ENCODE measurements around the gene PTPRJ.
"Not testable (repeated sequence)": the region's sequence is repeated elsewhere in the genome, so short reads cannot be mapped to it uniquely, and the experiment has no call there.

Gene PTPRJ

DNA sequence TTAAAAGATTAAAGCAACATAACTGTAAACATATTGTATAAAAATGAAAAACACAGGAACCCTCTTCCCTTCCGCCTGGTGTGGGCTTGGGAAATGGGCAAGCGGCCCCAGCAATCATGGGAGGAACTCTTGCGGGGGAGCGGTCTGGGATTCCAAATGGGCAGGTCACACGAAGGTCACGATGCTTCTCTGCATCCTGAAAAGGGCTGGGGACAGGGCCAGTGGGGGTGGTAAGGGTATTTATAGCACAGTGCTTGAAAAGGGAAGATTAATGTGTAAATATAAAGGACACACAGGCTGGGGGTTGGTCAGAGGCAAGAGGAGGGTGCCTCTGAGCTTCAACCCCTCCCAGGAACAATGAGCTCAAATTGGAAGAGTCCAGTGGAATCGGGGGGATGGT, 189.4 kb downstream of the PTPRJ start:
- no peak for DNase-seq

DNA sequence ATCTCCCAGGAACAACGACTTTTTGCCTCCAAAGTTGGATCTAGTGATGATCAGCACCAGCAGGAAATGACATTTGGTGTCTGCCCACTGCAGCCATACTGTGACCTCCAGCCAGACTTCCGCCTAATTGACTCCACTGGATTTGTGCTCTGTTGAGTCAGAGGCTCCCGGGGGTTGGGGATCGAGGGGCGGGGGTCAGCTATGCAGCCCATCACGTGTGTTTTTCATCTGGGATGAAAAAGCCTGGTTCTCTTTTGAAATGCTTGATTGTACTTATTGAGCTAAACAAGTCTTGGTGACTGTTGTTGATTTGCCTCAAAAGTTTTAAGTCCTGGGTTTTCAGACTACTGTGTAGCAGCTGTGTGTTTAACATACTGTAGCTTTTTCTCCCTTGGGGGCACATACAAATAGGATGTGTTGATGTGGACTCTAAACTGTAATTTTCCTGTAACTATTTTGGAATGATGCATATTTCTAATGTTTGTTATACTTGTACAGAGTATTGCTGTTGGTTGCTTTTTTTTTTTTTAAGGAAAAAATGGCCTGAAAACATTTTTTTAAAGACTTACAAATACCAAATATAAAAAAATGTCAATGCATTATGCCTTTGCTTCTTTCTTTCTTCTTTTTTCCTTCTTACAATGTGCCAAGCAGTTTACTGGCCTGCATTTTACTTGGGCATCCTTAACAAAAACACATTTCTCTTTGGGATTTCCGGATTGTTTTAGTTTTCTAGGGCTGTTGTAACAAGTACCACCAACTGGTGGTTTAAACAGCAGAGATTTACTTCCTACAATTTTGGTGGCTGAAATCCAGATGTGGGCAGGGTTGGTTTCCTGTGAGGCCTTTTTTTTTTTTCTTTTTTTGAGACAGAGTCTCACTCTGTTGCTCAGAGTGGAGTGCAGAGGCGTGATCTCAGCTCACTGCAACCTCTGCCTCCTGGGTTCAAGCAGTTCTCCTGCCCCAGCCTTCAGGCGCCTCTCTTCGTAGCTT, 190.2 kb downstream of the PTPRJ start:
- DNase-seq: no peak

DNA sequence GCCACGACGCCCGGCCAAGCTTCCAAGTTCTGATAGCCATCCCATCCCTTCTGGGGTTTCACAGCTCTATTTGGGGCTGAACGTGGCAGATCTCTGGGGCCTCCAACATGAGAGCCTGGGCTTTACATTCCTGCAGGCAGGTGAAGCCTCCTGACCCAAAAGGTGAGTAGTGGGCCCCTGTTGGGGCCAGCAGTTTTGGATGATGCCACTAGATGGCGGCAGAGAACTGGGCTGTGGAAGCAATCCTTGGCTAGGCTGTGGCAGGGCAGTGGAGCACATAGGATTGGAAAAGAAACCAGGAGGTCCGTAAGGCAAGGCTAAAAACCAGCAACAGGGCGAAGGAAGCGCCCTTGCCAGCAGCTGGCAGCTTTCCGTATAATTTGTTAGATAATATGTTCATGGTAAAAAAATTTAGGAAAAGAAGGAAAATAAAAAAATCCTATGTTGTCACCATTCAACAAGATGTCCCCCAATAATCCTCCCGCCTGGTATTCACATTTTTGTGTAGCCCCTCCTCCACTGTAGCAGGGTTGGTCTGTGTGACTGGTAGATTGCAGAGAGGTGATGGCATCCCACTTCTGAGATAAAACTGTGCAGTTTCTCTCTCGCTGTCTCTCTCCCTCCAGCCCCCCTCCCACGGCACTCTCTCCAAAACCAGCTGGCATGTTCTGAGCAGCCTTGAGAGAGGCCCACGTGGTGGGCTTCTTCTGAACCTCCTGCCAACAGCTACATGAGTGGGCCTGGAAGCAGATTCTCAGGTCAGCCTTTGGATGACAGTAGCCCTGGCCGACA, 192.7 kb downstream of the PTPRJ start:
- no peak for DNase-seq

DNA sequence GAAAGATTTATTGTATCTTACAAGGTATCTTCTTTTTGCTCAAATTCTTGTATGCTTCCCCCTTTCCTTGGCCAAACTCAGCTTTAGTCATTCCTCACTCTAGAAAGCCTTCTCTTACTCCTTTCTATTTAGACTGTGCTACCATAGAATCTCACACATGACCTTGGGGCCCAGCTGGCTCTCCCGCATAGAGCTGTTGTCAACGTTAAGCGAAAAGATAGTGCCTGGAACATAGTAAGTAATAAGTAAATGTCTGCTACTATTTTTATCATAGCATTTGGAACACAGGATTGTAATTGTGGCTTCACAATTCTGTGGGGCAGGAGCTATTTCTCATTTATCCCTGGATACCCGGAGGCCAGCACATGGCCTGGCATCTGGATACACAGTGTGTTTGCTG, 197.3 kb downstream of the PTPRJ start:
- no peak for DNase-seq

DNA sequence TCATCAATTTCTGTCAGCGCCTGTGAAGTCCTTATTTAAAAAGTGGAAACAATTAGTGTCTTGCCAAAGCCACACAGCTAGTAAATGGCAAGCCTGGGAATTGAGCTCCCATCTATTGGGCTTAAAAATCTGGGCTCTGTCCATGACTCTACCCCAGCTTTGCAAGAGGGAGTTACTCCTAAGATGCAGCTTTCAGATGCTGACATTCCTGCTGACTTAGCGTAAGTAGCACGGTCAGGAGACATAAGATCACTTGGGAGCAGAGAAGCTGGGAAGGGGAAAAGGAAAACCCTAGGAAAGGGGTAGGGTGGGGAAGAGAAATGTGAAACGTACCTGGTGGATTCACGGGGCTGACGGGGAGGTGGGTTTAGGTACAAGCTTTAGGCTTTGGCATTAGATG, 200.3 kb downstream of the PTPRJ start:
- DNase-seq: no peak

DNA sequence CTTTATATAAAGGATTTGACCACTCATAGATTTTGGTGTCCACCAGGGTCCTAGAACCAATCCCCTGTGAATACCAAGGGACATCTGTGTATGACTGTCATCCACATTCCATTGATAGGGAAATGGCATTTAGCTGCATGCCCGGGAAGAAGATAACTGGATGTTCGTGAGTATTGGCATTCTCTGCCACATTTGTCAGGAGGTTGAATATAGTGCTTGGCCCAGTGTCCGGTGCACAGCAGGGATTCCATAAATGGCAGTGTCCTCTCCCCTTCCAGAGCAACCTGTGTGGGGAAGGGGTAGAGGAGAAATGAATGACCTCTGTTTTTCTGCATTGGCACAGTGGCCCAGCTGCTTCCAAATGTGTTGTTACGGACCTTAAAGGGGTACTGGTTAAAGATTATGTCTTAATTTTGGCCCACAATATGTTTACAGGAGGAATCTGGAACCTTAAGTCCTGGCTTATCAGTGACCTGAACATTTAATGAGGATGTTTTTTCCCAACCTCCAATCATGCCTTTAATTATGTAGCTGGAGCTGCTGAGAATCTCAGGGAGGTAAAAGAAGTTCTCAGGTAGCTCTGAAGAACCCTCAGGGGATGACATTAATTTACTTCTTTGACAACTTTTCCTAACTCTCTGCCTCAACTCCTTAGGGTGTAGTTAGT, 202.6 kb downstream of the PTPRJ start:
- no peak for DNase-seq

DNA sequence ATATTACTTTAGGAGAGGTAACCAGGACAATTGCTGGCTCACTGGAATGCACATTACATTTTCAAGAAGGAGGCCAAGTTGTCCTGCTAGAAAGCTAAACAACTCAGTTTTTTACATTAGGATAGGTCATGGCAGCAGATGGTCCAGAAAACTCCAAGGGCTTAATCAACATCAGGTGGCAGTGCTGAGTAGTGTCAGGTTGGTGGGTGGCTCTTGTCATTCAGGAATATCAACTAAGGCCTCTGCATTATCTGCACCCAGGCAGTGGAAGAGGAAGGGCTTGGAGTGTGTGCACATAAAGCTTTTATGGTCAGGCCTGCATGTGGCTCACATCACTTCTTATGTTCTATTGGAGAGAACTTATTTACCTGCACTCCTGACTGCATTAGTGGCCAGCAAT, 204.1 kb downstream of the PTPRJ start:
- DNase-seq: no peak

DNA sequence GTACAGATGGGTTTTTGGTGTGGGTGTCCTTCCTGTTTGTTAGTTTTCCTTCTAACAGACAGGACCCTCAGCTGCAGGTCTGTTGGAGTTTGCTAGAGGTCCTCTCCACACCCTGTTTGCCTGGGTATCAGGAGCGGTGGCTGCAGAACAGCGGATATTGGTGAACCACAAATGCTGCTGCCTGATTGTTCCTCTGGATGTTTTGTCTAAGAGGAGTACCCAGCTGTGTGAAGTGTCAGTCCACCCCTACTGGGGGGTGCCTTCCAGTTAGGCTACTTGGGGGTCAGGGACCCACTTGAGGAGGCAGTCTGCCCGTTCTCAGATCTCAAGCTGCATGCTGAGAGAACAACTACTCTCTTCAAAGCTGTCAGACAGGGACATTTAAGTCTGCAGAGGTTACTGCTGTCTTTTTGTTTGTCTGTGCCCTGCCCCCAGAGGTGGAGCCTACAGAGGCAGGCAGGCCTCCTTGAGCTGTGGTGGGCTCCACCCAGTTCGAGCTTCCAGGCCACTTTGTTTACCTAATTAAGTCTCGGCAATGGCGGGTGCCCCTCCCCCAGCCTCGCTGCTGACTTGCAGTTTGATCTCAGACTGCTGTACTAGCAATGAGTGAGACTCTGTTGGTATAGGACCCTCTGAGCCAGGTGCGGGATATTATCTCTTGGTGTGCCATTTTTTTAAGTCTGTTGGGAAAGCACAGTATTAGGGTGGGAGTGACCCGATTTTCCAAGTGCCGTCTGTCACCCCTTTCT, 210.7 kb downstream of the PTPRJ start:
- DNase-seq: not testable (repeated sequence)

DNA sequence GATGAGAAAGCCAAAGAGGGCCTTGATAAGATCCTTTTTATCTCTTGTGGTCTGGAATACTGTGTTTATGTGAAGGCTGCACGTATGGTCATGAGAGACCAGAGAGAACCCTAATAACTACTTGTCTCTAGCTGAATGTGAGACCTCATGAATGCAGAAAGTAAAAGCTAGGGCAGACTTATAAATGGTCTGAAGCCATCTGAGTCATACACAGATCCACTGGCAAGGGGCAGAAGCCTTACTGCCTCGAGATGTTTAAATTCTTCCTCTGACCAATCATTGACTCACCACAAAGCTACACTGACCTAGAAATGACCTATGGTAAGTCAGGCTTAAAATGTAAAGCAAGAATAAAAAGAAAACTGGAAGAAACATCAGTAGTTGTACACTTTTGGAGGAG, 213.5 kb downstream of the PTPRJ start:
- peak; percentile 7 for DNase-seq

DNA sequence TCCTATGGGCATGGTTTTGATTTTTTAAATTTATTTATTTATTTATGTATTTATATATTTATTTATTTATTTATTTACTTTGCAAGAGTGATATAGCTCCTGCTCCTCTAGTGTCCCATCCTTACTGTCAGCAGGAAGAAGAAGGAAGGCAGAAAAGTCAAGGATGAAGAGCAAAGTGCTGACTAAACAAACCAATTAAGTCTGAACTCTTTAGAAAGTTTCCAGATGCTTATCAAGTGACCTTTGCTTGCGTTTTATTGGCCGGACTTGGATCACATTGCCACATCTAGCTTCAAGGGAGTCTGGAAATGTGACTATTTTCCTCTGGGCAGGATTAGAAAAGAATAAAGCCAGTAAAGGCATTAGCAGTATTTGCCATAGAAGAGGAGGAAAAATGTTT, 227.5 kb downstream of the PTPRJ start:
- DNase-seq: no peak

DNA sequence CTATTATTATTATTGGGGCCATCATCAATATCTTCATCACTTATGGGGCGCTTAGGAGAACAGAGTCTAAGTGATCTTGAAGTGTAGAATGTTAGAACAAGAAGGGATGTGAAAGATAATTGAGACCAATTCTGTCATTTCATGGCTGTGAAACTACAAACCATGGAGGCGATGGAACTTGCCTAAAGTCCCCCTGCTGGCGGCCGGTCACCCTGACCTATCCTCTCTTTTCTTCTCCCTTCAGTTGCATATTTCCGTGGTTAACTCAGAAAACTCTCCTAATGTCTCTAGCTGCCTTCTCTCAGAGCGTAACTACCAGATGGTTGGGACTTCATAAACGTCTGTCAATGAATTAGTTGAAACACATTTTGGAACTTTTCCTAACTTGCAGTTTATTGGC, 229.7 kb downstream of the PTPRJ start:
- no peak for DNase-seq

DNA sequence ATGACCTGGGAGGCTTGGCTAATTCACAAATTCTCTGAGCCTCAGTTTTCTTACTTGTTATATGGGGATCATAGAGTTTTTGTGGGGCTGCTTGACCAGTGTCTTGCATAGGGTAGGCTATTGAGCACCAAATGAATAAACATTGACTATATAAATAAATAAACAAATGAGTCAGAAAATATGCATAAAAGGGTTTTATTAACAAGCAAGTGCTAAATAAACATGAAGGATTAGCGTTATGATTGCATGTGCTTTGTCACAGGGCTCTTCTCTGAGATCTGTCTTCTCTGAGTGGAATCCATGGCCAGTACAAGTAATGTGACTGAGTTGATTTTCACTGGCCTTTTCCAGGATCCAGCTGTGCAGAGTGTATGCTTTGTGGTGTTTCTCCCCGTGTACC, 236.2 kb downstream of the PTPRJ start, which contains the start of gene OR4B1:
Gene OR4B1 (plus strand): TSS at position 301 of the 400 bp plus-strand sequence. CDS start 0 bp downstream, at position 301.
- DNase-seq: no peak
